HEK293 (cell line): ENCODE data around the gene REEP6.

ENCODE experiments used
- CTCF ChIA-PET: fragments of 350-600 bp; formaldehyde crosslinking; extraction: SDS; loops from one replicate; lab custom pipeline; 2021; ENCODE audit warnings: antibody characterized with exemption; lab: Yijun Ruan, JAX
- POLR2A ChIA-PET: fragments of 300-600 bp; formaldehyde crosslinking; extraction: SDS; loops from one replicate; lab custom pipeline; 2020; ENCODE audit warnings: antibody characterized with exemption, inconsistent platforms; lab: Yijun Ruan, JAX
- H3K27ac ChIP-seq: fragments of 200-500 bp; sonication (Bioruptor generic); 2 replicates; pipeline ENCODE4 v1.5.1; 2014; ENCODE audit warnings: low read depth, low read length, control low read depth, inconsistent platforms; ENCODE audit errors: extremely low read depth
- H3K36me3 ChIP-seq, 2 experiments: fragments of 200-500 bp in 1 of 2; sonication (Bioruptor generic) in 1 of 2; 1 replicate in 1 of 2; 2 replicates in 1 of 2; pipeline ENCODE4 v1.5.1; 2014 to 2017; ENCODE audit warnings: inconsistent platforms in 2 of 2, low read length in 2 of 2; ENCODE audit not compliant: control insufficient read depth in 2 of 2, insufficient read depth in 1 of 2
- H3K4me1 ChIP-seq: fragments of 200-500 bp; sonication (Bioruptor generic); 2 replicates; pipeline ENCODE4 v1.5.1; 2014; ENCODE audit warnings: mild to moderate bottlenecking, low read length, inconsistent platforms; ENCODE audit not compliant: control insufficient read depth, insufficient read depth
- H3K4me3 ChIP-seq: 2 replicates; pipeline ENCODE4 v1.5.1; 2011; ENCODE audit warnings: low read depth, mild to moderate bottlenecking, control low read depth, low read length, moderate library complexity
- H3K9me3 ChIP-seq: fragments of 200-500 bp; sonication (Bioruptor generic); 2 replicates; pipeline ENCODE4 v1.5.1; 2014; ENCODE audit warnings: low read depth, low read length, inconsistent platforms; ENCODE audit not compliant: control insufficient read depth, insufficient read depth
- BCL11A ChIP-seq: fragments of 450-650 bp; formaldehyde crosslinking; IDR thresholded peaks from 2 replicates; pipeline ENCODE4 v1.5.1; 2016; ENCODE audit warnings: low read depth, missing biosample characterization, missing genetic modification characterization
- GLI2 ChIP-seq: fragments of 450-650 bp; formaldehyde crosslinking; IDR thresholded peaks from 2 replicates; pipeline ENCODE4; 2017; ENCODE audit warnings: missing biosample characterization, missing genetic modification characterization, low read depth, borderline replicate concordance
- GLIS2 ChIP-seq: fragments of 450-650 bp; formaldehyde crosslinking; IDR thresholded peaks from 2 replicates; pipeline ENCODE4 v1.5.1; 2016; ENCODE audit warnings: missing biosample characterization, missing genetic modification characterization
- PRDM4 ChIP-seq: fragments of 450-650 bp; formaldehyde crosslinking; IDR thresholded peaks from 2 replicates; pipeline ENCODE4 v1.5.1; 2017; ENCODE audit warnings: missing biosample characterization, missing genetic modification characterization
- WT1 ChIP-seq: fragments of 450-650 bp; formaldehyde crosslinking; IDR thresholded peaks from 2 replicates; pipeline ENCODE4 v1.5.1; 2016; ENCODE audit warnings: missing biosample characterization, missing genetic modification characterization
- ZBTB48 ChIP-seq: fragments of 450-650 bp; formaldehyde crosslinking; IDR thresholded peaks from 2 replicates; pipeline ENCODE4 v1.5.1; 2016; ENCODE audit warnings: missing biosample characterization, missing genetic modification characterization
- ZNF133 ChIP-seq: fragments of 450-650 bp; formaldehyde crosslinking; IDR thresholded peaks from 2 replicates; pipeline ENCODE4 v1.5.1; 2016; ENCODE audit warnings: missing biosample characterization, missing genetic modification characterization
- ZNF174 ChIP-seq: fragments of 450-650 bp; formaldehyde crosslinking; IDR thresholded peaks from 2 replicates; pipeline ENCODE4 v1.5.0; 2017; ENCODE audit warnings: missing biosample characterization, mild to moderate bottlenecking, missing genetic modification characterization
- ZNF19 ChIP-seq: fragments of 450-650 bp; formaldehyde crosslinking; IDR thresholded peaks from 2 replicates; pipeline ENCODE4; 2016; ENCODE audit warnings: missing biosample characterization, missing genetic modification characterization, low read depth
- ZNF239 ChIP-seq: fragments of 450-650 bp; formaldehyde crosslinking; IDR thresholded peaks from 2 replicates; pipeline ENCODE4 v1.5.1; 2016; ENCODE audit warnings: missing biosample characterization, missing genetic modification characterization
- ZNF248 ChIP-seq: fragments of 450-650 bp; formaldehyde crosslinking; IDR thresholded peaks from 2 replicates; pipeline ENCODE4 v1.5.1; 2017; ENCODE audit warnings: missing biosample characterization, missing genetic modification characterization
- ZNF350 ChIP-seq: fragments of 450-650 bp; formaldehyde crosslinking; IDR thresholded peaks from 2 replicates; pipeline ENCODE4 v1.5.0; 2017; ENCODE audit warnings: missing biosample characterization, mild to moderate bottlenecking, missing genetic modification characterization
- ZNF394 ChIP-seq: fragments of 450-650 bp; formaldehyde crosslinking; IDR thresholded peaks from 2 replicates; pipeline ENCODE4 v1.5.1; 2016; ENCODE audit warnings: missing biosample characterization, missing genetic modification characterization, mild to moderate bottlenecking, moderate library complexity, borderline replicate concordance
- ZNF510 ChIP-seq: fragments of 450-650 bp; formaldehyde crosslinking; IDR thresholded peaks from 2 replicates; pipeline ENCODE4 v1.5.1; 2018; ENCODE audit warnings: mild to moderate bottlenecking, missing genetic modification characterization, missing biosample characterization; ENCODE audit not compliant: insufficient replicate concordance
- ZNF560 ChIP-seq: fragments of 450-650 bp; formaldehyde crosslinking; IDR thresholded peaks from 2 replicates; pipeline ENCODE4 v1.5.1; 2017; ENCODE audit warnings: missing biosample characterization, missing genetic modification characterization, borderline replicate concordance
- ZNF624 ChIP-seq: fragments of 450-650 bp; formaldehyde crosslinking; IDR thresholded peaks from 2 replicates; pipeline ENCODE4 v1.5.1; 2017; ENCODE audit warnings: missing biosample characterization, missing genetic modification characterization
- ZNF645 ChIP-seq: fragments of 450-650 bp; formaldehyde crosslinking; IDR thresholded peaks from 2 replicates; pipeline ENCODE4; 2016; ENCODE audit warnings: missing biosample characterization, missing genetic modification characterization
- ZNF658 ChIP-seq: fragments of 450-650 bp; formaldehyde crosslinking; IDR thresholded peaks from 2 replicates; pipeline ENCODE4; 2016; ENCODE audit warnings: missing biosample characterization, missing genetic modification characterization
- ZNF670 ChIP-seq: fragments of 450-650 bp; formaldehyde crosslinking; IDR thresholded peaks from 2 replicates; pipeline ENCODE4 v1.5.1; 2016; ENCODE audit warnings: missing biosample characterization, missing genetic modification characterization, low read depth
- TF ChIP-seq, protein P1 (sequence below): fragments of 450-650 bp; formaldehyde crosslinking; IDR thresholded peaks from 2 replicates; pipeline ENCODE4 v1.5.1; 2016; ENCODE audit warnings: missing biosample characterization, missing genetic modification characterization
- TF ChIP-seq, protein P2 (sequence below): fragments of 450-650 bp; formaldehyde crosslinking; IDR thresholded peaks from 2 replicates; pipeline ENCODE4 v1.5.1; 2016; ENCODE audit warnings: missing biosample characterization, missing genetic modification characterization
- TF ChIP-seq, protein P3 (sequence below): fragments of 450-650 bp; formaldehyde crosslinking; IDR thresholded peaks from 2 replicates; pipeline ENCODE4 v1.5.1; 2016; ENCODE audit warnings: missing biosample characterization, missing genetic modification characterization
- TF ChIP-seq, protein P4 (sequence below): fragments of 450-650 bp; formaldehyde crosslinking; IDR thresholded peaks from 2 replicates; pipeline ENCODE4 v1.5.1; 2016; ENCODE audit warnings: missing biosample characterization, missing genetic modification characterization

Gene REEP6

DNA sequence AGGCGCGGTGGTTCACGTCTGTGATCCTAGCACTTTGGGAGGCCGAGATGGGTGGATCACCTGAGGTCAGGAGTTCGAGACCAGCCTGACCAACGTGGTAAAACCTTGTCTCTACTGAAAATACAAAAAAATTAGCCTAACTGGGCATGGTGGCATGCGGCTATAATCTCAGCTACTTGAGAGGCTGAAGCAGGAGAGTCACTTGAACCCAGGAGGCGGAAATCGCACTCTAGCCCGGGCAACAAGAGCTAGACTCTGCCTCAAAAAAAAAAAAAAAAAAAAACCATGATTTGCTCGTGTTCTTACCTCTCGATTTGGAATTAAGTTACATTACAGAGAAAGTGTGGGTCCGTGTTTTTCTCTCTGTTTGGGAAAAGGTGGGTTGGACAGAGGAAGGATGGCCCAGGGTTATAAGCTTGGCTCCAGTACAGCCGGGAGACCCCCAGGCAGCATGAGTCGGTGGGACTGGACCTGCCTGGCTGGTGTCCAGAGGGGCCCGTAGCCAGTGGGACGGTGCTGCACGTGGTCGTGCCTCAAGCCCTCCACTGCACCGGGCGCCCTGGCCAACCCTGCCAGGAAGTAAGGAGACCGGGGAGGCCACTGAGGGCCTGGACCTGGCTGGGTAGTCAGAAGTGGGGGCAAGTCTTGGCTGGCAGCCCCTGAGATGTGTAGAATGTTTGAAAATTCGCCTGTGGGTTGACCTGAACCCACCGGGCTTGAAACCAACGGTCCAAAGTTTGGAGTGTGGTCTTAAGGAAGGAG is 49.1 kb upstream of the REEP6 start (continued):
- TF ChIP-seq ZNF133 (tag by site-specific recombination) (no peak), ZNF624 (tag by site-specific recombination) (no peak), GLIS2 (tag by site-specific recombination) (peak; percentile 43), ZNF510 (no peak), ZNF174 (tag by site-specific recombination) (no peak), ZNF248 (no peak)
- TF ChIP-seq, protein P1, sequence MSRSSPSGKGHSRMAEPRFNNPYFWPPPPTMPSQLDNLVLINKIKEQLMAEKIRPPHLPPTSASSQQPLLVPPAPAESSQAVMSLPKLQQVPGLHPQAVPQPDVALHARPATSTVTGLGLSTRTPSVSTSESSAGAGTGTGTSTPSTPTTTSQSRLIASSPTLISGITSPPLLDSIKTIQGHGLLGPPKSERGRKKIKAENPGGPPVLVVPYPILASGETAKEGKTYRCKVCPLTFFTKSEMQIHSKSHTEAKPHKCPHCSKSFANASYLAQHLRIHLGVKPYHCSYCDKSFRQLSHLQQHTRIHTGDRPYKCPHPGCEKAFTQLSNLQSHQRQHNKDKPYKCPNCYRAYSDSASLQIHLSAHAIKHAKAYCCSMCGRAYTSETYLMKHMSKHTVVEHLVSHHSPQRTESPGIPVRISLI (tag by site-specific recombination): peak; percentile 55
- TF ChIP-seq, protein P2, sequence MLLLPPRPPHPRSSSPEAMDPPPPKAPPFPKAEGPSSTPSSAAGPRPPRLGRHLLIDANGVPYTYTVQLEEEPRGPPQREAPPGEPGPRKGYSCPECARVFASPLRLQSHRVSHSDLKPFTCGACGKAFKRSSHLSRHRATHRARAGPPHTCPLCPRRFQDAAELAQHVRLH (tag by site-specific recombination): no peak

DNA sequence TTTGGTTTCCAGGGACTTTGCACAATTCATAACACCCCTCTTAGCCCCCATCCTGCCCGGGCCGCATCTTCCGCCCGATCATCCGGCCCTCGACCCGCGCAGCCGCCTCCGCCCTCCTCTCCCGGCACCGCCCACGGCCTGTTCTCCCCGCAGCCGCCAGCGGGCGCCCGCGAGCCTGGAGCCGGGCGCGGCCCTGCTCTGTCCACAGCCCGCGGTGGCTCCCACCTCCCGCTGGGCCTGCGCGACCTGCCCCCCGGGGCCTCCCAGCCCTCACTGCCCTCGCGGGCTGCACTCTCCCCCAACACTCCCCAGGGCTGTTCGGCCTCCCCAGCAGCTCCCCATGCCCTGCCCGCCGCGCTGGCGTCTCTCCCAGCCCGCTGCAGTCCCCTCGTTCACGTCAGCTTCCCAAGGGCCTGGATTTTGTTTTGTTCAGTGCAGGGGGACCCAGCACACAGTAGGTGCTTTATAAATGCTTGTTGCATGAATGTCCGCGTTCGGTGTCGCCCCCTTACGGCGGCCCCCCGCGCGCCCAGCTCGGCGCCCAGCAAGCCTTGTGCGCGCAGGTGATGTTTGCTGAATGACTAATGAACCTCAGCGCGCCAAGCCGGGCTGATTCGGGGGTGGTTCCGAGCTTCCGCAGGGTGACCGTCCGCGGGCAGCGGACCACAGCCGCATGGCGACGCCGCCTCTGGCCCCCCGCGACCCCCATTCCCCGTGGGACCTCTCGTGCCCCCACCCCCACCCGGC is 45.6 kb upstream of the REEP6 start:
- ChIA-PET CTCF (interaction anchor here (0.5 to 3.2 kb wide), 9 partner anchors 9 to 675 kb away, joined by 3 to 21 read pairs (median 4); no protein-coding TSS in a partner anchor), POLR2A (interaction anchor here (0.5 to 2.4 kb wide), 8 partner anchors 13 to 331 kb away, joined by 3 to 7 read pairs (median 4); partner anchors contain the start of gene REEP6)
- H3K27ac ChIP-seq: no peak overlapping the region; the same call in 1 of the 2 replicates
- peaks cover 9 to 24% of the 10 kb centered on the region in 2 experiments; a peak in 2 of 3 replicates for H3K36me3 ChIP-seq
- H3K4me1 ChIP-seq: peaks cover 12% of the 10 kb centered on the region; the same call in 1 of the 2 replicates
- H3K9me3 ChIP-seq: no peaks in the 10 kb centered on the region
- H3K4me3 ChIP-seq: peak overlapping the region; percentile 39
- no peak for TF ChIP-seq ZNF133 (tag by site-specific recombination)
- TF ChIP-seq GLI2 (tag by site-specific recombination): no peak
- TF ChIP-seq, protein P3, sequence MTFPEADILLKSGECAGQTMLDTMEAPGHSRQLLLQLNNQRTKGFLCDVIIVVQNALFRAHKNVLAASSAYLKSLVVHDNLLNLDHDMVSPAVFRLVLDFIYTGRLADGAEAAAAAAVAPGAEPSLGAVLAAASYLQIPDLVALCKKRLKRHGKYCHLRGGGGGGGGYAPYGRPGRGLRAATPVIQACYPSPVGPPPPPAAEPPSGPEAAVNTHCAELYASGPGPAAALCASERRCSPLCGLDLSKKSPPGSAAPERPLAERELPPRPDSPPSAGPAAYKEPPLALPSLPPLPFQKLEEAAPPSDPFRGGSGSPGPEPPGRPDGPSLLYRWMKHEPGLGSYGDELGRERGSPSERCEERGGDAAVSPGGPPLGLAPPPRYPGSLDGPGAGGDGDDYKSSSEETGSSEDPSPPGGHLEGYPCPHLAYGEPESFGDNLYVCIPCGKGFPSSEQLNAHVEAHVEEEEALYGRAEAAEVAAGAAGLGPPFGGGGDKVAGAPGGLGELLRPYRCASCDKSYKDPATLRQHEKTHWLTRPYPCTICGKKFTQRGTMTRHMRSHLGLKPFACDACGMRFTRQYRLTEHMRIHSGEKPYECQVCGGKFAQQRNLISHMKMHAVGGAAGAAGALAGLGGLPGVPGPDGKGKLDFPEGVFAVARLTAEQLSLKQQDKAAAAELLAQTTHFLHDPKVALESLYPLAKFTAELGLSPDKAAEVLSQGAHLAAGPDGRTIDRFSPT (tag by site-specific recombination): peak; percentile 95
- no peak for TF ChIP-seq ZNF645 (tag by site-specific recombination)
- TF ChIP-seq WT1 (tag by site-specific recombination): peak; percentile 84
- no peak for TF ChIP-seq ZNF670
- no peak for TF ChIP-seq ZBTB48 (tag by site-specific recombination)
- TF ChIP-seq ZNF560 (tag by site-specific recombination): no peak
- no peak for TF ChIP-seq ZNF239 (tag by site-specific recombination)
- TF ChIP-seq ZNF658: no peak
- no peak for TF ChIP-seq ZNF174 (tag by site-specific recombination)
- TF ChIP-seq, protein P4, sequence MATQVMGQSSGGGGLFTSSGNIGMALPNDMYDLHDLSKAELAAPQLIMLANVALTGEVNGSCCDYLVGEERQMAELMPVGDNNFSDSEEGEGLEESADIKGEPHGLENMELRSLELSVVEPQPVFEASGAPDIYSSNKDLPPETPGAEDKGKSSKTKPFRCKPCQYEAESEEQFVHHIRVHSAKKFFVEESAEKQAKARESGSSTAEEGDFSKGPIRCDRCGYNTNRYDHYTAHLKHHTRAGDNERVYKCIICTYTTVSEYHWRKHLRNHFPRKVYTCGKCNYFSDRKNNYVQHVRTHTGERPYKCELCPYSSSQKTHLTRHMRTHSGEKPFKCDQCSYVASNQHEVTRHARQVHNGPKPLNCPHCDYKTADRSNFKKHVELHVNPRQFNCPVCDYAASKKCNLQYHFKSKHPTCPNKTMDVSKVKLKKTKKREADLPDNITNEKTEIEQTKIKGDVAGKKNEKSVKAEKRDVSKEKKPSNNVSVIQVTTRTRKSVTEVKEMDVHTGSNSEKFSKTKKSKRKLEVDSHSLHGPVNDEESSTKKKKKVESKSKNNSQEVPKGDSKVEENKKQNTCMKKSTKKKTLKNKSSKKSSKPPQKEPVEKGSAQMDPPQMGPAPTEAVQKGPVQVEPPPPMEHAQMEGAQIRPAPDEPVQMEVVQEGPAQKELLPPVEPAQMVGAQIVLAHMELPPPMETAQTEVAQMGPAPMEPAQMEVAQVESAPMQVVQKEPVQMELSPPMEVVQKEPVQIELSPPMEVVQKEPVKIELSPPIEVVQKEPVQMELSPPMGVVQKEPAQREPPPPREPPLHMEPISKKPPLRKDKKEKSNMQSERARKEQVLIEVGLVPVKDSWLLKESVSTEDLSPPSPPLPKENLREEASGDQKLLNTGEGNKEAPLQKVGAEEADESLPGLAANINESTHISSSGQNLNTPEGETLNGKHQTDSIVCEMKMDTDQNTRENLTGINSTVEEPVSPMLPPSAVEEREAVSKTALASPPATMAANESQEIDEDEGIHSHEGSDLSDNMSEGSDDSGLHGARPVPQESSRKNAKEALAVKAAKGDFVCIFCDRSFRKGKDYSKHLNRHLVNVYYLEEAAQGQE: no peak
- no peak; the same call in 1 of the 2 replicates for TF ChIP-seq ZNF394 (tag by site-specific recombination)
- TF ChIP-seq BCL11A (tag by site-specific recombination): peak; percentile 86; the same call in 1 of the 2 replicates
- TF ChIP-seq ZNF350: no peak
- TF ChIP-seq ZNF19 (tag by site-specific recombination): no peak
- TF ChIP-seq PRDM4: no peak; the same call in 1 of the 2 replicates
